Muscle of arm (tissue), 12 donors: ENCODE measurements around the gene ST6GAL2. TPM values are rescaled to one million over a fixed set of nuclear protein-coding genes. Genes with fewer than 3 reads are reported as not detected.

Experiments
- DNase-seq: peaks from one replicate; pipeline ENCODE4 v3.0.0-alpha.2; 2013
- polyA plus RNA-seq, 12 donors: library from polyadenylated mRNA; unstranded; fragments of 120-200 nt; gene quantifications; one replicate each; pipeline ENCODE4 v1.2.1, GENCODE V29; 2013; ENCODE audit not compliant: insufficient read length in 12 of 12

The ST6GAL2 gene
- polyA plus RNA-seq, 12 donors = 1.8 to 11.7 (median 3.3) TPM; not detected in 1

GRCh38 chr2:106864051-106864450 is 21.9 kb downstream of the ST6GAL2 start:
- no peak for DNase-seq

GRCh38 chr2:106863387-106863786 is 22.6 kb downstream of the ST6GAL2 start:
- DNase-seq = no peak

DNA sequence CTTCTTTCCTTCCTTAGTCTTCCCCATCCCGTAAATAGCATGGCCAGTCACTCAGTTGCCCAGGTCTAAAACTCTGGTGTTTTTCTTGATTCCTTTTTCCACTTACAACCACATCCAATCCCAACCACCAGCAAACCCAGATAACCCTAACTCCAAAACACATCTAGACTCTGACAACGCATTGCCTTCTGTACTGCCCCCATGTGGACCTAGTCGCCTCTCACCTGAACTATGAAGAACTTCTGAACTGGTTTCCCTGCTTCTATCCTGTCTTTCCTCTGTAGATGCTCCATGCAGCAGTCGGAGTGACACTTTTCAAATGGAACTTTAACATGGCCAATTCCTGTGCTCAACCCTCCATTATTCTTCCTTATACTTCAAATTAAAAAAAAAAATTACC is 26.5 kb downstream of the ST6GAL2 start:
- DNase-seq = no peak

- DNase-seq = no peak
Observed at GRCh38 chr2:106858810-106859209, 27.2 kb downstream of the ST6GAL2 start.

DNA sequence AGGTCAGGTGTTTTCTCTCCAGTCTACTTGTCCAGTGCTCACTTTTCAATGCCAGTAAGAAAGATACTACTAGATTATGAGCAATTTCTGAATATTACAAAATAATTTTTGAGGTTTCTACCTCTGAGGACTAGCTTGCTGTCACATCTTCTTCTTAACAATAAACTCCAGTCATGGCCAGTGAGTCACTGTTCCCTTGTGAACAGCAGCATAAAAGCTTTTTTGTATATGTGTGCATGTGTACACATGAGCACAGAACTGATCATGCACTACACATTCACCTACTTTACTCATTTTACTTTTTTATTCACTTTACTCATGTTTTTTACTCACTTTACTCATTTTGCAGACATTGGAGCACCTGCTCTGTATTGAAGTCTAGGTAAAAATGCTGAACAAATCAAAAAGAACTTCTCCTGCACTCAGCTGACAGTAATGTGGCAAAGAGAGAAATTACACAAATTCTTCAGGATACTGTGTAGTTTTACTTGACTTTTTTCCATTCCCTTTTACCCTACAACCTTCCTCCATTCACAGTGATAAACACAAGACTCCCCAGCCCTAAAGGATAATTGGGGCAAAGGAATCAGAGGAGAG is 28.0 kb downstream of the ST6GAL2 start:
- no peak for DNase-seq

DNA sequence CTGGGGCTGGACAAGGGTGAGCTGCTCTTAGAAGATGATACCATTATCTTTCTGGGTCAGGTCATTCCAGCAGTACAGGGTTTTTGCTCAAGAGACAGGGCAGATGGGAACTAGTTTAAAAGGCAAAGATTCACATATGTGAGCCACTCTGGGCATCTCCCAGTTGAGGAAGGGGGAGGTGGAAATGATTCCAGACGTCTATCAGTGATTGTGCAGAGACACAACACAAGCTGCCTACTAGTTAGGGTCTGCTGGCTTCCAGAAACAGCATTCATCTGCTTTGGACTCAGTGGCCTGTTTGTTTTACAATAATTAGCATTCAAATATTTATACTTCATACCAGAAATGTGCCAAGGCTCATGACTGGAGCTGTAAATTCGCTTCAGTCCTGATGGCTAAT is 32.3 kb downstream of the ST6GAL2 start:
- DNase-seq = no peak

DNA sequence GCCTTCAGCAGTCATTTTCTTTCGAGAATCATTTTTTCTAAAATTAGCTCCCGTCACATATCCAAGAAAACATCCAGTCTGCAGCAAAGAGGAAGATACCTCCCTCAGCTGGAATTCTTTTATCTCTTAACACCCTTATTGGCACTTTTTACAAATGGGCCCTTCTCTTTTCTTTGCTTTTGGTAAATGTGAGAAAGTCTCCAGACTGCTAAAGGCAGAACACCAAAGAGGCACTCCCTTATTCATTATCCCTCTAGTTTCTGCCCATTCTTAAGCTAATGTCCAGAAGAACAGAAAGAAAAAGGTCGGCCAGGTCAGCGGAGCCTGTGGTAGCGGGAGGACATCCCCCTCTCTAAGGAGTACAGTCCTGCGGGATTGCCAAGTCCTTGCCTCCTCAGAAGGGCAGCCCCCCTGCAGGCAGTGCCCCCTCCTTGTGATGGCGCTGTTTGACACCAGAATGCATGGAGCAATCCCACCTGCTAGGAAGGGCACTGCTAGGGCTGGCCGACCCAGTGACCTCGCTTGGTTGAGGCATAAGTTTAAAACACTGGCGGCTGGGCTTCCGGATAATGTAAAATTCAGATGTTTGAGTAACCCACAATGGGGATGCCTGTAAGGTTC is 34.0 kb downstream of the ST6GAL2 start:
- DNase-seq = no peak

DNA sequence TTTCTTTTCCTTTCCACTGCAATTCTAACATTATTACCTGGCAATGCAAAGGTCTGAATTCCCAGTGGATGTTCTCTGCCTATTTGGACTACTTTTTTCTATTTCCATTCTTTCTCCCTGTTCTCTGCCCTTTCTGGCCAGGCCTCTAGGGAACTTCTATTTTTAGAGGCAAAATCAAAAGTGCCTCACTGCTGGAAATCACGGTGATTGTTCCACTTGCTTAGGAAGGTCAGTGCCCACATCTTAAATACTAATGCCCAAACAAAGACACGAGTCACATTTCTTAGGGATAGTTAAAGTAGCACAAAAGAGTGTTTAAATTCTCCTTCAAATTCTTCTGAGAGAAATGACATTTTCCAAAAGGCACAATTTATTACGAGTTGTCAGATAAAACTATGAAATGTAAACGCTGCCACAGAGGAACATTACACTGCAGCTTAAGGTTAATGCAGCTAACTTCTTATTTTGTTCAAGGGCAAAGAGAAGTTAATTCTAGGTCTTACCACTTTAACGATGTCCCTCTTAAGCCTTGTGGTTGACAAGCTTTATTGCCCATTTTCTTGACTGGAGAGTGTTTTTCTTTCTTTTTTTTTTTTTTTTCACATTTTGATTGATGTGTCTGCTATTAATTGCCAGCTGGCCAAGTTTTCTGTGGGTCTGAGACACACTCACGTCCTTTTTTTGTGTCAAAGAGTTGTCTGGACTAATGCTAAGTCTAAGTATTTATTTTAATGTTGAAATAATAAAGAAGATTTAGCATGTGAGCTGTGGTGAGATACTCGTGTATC is 34.7 kb downstream of the ST6GAL2 start:
- no peak for DNase-seq

GRCh38 chr2:106849253-106849652 is 36.7 kb downstream of the ST6GAL2 start:
- no peak for DNase-seq

GRCh38 chr2:106847366-106847765 is 38.6 kb downstream of the ST6GAL2 start:
- no peak for DNase-seq

DNA sequence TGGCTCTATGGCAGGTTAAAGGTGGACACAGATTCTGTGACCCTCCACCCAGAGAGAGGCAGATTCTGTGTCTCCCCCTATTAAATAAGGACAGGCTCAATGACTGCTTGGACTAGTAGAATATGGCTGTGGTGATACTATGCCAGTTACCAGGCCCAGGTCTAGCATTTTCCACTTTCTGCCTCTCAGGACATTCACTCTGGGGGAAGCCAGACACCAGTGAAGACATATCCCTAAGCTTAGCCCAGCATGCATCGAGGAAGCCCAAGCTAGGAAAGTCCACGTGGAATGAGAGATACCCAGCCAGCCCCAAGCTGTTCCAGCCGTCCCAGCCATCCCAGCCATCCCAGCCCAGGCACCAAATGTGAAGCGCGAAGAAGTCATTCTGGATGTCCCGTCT is 40.3 kb downstream of the ST6GAL2 start:
- DNase-seq = no peak

GRCh38 chr2:106843910-106844250 is 42.1 kb downstream of the ST6GAL2 start:
- no peak for DNase-seq

GRCh38 chr2:106843001-106843909 is 42.7 kb downstream of the ST6GAL2 start:
- no peak for DNase-seq

DNA sequence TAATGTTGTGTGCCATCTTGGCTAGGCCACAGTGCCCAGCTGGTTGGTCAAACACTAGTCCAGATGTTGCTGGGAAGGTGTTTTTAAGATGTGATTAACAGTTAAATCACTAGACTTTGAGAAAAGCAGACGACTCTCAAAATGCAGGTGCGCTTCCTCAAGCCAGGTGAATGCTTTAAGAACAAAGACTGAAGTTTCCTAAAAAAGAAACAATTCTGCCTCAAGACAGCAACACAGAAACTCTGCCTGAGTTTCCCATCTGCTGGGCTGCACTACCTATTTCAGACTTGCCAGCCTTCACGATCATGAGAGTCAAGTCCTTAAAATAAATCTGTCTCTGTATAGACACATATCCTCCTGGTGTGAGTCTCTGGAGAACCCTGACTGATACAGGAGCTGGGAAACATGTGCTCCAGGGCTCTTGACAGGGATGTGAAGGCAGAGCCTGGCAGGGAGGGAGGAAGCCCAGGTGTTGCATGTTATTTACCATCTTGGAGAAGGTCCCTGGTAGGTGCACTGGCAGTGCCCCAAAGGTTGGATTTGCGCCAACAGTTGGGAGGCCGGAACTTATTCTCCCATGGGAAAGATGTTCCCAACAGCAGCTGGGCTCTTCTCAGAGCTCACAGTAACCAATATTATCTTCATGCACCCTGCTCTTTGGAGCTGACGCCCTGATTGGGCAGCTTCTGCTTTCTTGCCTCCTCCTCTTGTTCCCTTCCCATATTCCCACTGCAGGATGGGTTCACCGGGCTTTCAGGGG is 43.9 kb downstream of the ST6GAL2 start:
- no peak for DNase-seq

- peak; percentile 26 for DNase-seq
Observed at GRCh38 chr2:106840818-106841217, 45.1 kb downstream of the ST6GAL2 start.

- no peak for DNase-seq
Observed at GRCh38 chr2:106839849-106840595, 45.9 kb downstream of the ST6GAL2 start.

- DNase-seq = no peak
Observed at GRCh38 chr2:106833256-106833655, 52.7 kb downstream of the ST6GAL2 start.

GRCh38 chr2:106831816-106832569 is 54.0 kb downstream of the ST6GAL2 start:
- DNase-seq = no peak

GRCh38 chr2:106831241-106831640 is 54.7 kb downstream of the ST6GAL2 start:
- DNase-seq = no peak

GRCh38 chr2:106830191-106830590 is 55.8 kb downstream of the ST6GAL2 start:
- DNase-seq = no peak
